Kidney tubule cell (primary cell): Measurements from ENCODE around the gene SFT2D3.

ENCODE experiments used
- DNase-seq: peaks from one replicate; pipeline ENCODE4 v3.0.0-alpha.2; 2018; ENCODE audit warnings: low spot score

The SFT2D3 gene

DNA sequence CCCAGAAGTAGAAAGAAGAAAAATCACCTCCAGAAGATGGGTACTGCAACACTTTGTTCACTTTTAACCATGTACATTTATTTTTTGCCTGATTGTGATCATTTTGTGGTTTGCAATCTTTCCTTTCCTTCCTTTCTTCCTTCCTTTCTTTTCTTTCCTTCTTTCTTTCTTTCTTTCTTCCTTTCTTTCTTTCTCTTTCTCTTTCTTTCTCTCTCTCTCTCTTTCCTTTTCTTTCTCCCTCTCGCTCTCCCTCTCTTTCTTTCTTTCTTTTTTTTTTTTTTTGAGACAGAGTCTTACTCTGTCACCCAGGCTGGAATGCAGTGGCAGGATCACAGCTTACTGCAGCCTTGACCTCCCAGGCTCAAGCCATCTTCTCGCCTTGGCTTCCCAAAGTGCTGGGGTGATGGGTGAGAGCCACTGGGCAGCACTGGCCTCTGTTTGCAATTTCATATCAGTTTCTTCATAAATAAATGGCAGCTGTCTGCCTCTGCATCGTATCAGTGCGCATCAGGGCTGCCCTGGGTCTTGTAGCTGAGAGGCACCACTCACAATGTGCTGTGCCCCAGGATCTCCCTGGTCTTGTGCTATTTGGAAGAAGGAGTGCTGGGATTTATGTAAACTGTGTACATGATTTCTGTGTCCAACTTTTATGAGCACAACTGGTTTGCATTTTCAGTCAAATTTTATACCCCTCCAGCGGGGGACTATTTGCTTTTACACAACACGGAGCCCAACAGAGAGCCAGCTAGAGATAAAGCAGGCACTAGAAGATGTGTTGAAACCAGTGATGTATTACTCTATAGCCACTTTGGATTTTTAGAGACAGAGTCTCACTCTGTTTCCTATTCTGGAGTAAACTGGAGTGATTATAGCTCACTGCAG is 19.1 kb upstream of the SFT2D3 start:
- DNase-seq, result no peak

DNA sequence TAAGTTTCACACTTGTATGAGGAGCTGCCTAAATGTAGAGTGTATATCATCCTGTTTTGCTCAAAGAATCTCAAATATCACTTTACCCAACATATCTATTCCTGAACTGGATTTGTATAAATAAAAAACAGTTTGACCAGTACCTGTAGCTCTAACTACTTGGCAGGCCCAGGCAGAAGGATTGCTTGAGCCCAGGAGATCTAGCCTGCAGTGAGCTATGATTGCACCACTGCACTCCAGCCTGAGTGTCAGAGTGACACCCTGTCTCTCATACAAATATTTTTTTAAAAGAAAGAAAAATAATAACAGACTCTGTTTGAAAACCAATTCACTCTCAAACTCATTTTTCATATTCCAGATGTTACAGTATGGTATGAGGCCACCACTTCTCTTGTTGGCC is 18.2 kb upstream of the SFT2D3 start:
- DNase-seq, result no peak

DNA sequence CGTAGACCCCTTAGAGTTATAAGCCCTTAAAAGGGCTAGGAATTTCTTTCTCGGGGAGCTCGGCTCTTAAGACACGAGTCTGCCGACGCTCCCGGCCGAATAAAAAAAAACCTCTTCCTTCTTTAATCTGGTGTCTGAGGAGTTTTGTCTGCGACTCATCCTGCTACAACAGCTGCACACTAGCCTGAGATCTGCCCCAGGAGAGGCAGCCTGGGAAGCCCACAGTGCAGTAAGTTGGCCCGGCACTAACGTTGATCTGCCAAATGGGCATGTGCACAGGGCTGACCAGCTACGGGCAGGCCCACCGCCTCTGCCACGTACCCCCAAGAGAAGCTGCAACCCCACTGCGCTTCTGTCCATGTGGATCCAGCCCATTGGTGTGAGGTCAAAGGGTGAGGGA is 17.5 kb upstream of the SFT2D3 start:
- DNase-seq, result no peak

DNA sequence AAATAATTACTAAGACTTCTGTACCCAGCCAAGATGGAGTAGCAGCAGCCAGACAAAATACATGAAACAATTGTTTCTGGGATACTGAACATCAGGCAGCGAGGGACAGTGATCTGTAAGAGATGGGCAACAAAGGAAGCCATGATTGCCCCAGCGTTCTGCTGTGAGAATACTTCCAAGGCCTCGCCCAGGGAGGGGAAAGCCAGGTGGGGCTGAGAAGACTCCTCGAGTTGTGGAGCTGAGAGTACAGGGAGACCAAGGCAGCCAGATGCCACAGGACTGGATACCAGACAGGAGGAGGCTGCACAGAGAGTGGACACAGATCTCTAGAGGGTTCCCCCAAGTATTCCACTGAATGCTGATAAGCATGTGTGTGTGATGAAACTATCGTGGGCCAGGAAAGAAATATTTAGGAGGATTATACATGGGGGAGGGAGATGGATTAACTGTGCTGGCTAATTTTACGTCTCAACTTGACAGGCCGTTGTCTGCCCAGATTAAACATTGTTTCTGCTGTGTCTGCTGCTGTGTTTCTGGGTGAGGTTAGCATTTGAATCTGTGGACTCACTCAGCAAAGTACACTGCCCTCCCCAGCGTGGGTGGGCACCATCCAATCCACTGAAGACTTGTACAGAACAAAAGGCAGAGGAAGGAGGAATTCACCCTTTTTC is 15.8 kb upstream of the SFT2D3 start:
- DNase-seq, result no peak

DNA sequence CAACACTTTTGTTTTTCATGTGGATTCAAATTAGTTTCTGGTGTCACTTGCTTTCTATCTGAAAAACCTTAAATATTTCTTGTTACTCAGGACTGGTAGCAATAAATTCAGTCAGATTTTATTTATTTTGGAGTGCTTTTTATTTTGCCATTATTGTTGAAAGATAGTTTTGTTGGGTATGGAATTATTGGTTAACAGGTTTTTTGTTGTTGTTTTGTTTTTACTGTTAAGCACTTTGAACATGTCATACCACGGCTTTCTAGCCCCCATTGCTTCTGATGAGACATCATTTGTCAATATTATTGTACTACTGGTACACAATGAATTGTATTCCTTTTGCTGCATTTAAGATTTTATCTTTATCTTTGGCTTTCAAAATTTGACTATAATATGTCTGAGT is 12.9 kb upstream of the SFT2D3 start:
- DNase-seq, result no peak

DNA sequence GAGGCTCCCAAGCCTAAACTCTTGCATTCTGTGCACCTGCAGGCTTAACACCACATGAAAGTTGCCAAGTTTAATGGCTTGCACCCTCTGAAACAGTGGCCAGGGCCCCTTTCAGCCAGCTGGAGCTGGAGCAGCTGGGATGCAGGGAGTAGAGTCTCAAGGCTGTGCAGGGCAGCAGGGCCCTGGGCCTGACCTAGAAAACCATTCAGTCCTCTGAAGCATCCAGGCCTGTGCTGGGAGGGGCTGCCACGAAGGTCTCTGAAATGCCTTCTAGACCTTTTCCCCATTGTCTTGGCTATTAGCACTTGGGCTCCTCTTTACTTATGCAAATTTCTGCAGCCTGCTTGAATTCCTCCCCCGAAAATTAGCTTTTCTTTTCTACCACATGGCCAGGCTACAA is 10.6 kb upstream of the SFT2D3 start:
- DNase-seq, result no peak

DNA sequence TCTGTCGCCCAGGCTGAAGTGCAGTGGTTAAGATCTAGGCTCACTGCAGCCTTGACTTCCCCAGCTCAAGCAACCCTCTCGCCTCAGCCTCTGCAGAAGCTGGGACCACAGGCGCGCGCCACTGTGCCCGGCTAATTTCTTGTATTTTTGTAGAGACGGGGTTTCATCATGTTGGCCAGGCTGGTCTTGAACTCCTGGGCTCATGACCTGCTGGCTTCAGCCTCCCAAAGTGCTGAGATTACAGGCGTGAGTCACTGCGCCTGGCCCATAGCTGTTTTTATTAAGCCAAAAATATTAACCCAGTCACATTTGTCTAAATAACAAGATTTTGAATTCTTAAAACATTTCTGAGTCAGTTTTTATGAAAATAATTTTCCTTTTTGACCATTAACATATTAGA is 6.3 kb upstream of the SFT2D3 start:
- no peak for DNase-seq

DNA sequence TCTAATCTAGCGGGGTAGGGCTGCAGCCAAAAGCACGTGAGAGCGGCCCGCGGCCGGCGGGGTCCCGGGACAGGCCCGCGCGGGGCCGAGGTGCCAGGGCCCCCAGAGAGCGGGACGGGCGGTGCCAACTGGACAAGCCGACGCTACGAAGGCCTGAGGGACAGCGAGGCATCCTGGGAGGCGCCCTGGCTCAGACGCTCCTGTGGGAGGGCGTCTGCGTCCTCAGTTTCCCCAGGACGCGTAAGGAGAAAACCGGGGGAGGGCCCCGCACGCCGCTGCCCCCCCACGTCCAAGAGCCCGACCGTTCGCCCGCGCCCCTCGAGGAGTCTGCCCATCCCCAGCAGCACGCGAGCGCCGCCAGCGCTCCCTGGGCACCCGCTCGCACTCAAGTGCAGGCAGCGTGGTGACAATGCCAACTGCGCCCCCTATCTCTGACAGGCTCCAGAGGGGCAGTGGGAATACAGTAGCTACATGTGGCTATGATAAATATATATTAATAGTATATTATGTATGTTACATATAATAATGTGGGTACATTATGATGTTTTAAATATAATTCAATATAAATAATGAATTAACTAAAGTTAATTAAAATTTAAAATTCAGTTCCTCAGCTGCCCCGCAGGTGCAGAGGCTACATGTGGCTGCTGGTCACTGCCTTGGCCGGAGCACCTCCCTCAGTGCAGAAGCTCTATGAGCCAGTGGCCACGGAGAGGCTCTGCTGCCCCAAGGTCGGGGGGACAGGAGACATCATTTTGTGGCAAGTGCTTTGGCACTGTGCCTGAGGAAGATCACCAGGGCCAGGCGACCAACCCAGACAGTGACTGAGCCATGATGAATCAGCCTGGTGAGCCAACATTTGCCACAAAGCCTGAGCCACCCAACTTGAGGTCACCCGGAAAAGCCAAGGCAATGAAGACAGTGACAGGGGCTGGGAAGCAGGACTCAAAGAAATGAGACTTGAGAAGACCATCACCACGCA is 5.5 kb upstream of the SFT2D3 start:
- DNase-seq, result peak; percentile 83

DNA sequence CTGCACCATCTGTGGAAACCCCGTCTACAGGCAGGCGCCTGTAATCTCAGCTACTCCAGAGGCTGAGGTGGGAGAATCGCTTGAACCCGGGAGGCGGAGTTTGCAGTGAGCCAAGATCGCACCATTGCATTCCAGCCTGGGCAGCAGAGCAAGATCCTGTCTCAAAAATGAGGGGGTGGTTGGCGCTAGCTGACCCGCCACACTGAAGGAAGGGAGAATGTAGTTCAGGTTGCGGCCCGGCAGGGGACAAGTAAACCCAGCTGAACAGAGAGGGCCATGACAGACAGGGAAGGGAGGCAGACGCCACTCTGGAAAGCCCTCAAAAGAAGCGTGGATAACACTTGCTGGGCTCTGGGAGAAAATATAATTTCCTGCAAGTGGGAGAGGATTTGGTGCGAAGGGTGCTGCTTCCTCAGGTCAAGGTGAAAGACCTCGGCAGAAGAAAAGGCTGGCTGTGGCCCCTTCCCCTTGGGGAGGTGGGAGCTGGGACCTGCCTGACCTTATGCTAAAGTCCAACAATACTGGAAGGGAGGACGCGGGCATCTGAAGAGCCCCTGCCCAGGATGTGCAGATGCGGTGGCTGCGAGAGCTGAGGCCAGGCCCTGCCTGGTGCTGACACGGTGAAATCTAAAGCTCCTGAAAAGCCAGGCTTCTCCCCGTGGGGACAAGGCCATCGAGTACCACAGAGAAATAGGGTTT is 3.7 kb upstream of the SFT2D3 start:
- no peak for DNase-seq

DNA sequence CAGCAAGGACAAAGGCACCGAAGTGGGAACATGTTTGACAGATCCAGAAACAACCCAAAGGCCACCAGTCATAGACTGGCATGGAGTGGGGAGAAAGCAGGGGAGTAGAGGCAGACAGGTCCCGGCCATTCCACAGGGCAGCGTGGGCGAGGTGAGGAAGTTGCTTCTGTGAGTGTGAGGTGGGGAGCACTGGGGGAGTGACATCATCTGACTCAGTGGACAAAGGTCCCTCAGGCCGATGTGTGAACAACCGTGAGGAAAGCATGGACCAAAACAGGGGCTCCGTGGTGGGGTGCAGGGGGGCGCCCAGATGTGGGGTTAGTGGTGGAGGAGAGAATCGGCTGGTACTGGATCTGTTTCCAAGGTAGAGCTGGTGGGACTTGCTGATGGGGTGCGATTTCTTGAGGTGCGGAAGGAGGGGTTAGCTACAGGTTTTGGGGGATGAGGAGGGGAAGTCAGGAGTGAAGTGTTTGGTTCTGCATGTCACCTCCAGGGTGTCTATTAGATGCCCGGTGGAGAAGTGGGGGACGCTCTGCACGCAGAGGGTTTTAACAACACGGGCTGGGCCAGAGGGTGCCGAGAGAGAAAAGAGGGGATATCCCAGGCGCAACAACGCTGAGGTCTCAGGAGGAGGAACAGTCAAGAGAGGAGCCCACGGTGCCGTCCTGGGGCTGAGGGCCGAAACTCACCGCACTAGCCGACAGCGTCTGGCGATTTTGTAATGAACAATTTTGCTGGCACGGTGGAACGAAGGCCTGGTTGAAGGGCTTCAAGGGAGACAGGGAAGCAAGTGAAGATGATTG is 2.5 kb upstream of the SFT2D3 start:
- DNase-seq, result no peak

DNA sequence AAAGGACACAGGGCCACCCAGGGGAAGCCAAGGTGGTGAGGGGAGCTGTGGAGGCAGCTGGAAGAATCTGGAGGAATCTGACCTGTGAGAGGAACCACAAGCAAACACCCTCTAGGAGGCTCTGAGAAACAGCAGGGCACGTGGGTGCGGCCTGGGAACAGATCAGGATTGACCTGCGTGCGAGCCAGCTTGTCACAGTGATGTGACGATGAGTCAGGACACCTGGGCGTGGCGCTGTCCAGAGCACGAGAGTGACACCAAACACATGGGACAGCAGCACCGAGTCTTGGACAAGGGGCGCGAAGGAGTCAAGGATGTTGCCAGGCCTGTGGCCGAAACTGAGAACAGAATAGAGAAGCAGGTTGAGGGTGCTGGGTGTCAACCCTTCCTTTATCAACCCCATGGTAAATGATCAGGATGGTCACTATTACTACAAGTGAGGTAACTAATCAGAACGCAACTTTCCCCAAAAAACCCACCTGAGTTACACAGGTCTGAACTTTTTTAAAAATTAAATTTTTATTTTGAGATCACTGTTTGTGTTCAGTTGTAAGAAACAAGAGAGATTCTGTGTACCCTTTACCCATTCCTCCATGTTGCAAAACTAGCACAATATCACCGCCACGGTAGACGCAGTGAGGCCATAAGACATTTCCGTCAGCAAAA is 637 bp upstream of the SFT2D3 start:
- peak; percentile 74 for DNase-seq

DNA sequence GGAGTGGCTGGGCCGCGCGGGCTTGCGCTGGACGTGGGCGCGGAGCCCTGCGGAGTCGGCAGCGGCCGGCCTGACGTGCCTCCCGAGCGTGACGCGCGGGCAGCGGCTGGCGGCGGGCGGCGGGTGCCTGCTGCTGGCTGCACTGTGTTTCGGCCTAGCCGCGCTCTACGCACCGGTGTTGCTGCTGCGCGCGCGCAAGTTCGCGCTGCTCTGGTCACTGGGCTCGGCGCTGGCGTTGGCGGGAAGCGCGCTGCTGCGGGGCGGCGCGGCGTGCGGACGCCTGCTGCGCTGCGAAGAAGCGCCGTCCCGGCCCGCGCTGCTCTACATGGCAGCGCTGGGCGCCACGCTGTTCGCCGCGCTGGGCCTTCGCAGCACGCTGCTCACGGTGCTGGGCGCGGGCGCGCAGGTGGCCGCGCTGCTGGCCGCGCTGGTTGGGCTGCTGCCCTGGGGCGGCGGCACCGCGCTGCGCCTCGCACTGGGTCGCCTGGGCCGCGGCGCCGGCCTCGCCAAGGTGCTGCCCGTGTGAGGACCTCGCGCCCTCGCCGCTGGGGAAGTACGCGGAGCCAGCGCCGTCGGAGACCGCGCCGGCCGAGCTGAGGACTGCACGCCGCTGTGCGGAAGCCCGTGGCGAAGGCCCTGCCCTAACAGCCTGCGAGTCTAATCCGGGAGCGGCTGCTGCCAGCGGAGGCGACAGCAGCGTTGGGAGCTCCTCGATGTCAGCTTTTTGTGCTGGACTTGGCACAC is 526 bp downstream of the SFT2D3 start:
- peak; percentile 82 for DNase-seq

DNA sequence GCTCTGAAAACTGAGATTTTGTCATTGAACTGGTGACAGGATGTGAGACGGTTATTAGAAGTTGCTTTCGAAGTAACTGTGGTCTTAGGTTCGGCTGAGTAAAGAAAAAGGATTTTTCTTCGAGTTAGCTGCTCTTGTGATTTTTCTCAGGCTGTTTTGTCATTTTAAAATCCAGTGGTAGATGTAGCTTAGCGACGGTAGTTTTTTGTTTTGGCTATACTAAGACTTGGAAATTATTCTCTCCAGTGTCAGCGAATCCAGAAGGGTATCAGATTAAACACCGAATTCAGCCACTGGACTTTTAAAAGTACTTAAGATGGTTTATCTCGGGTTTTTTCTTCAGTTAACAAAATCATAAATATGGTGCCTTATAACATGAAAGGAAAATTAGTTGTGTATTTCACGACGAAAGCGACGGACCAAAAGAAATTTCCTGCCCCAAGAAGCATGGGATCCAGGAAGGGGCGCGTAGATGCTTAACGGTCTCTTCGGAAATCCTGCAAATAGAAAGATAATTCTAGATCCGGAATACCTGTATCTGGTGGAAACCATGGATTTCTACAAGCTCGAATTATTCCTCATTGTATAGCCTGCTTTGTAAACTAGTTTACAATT is 1.2 kb downstream of the SFT2D3 start:
- no peak for DNase-seq

DNA sequence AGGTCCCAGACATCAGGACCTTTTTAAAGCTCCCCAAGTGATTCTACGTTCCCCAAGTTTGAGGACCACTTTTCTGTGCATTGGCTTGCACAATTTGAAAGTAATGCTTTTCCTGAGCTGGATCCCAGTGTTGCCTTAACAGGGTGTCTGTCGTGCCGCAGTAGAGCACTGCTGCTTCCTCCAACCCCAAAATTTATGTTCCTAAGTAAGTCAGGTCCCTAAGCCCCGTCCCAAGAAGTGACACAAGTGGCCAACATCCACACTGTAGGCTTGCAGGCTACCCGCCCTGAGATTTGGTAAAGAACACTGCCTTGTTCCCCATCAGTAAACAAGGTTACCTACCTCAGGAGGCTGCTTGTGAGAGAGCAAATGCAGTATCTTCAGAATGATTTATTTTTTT is 2.0 kb downstream of the SFT2D3 start:
- no peak for DNase-seq

DNA sequence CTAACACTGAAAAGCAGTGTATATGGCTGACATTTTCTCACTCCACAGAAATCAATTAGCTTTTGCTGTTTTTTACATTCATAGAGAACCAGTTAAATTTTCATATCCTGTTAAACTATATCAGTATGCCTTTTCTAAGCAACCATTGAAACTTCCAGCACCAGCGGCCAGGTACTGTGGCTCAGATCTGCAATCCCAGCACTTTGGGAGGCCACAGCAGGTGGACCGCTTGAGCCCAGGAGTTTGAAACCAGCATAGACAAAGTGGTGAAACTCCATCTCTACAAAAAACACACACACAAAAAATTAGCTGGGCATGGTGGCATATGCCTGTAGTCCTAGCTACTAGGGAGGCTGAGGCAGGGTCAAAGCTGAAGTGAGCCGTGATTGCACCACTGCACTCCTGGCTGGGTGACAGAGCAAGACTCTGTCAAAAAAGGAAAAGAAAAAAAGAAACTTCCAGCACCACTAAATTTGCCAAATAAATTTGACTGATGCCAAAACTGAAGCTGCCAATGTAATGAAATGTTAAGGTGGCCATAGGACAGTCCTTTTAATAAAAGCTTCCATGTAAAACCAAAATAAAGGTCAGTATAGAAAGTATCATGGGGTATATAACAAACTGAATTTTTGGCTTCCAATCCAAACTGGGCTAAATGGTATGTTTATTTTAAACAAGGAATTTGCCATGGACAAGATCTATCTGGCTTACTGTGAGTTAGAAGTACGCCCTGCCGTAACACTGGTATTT is 3.5 kb downstream of the SFT2D3 start:
- no peak for DNase-seq

DNA sequence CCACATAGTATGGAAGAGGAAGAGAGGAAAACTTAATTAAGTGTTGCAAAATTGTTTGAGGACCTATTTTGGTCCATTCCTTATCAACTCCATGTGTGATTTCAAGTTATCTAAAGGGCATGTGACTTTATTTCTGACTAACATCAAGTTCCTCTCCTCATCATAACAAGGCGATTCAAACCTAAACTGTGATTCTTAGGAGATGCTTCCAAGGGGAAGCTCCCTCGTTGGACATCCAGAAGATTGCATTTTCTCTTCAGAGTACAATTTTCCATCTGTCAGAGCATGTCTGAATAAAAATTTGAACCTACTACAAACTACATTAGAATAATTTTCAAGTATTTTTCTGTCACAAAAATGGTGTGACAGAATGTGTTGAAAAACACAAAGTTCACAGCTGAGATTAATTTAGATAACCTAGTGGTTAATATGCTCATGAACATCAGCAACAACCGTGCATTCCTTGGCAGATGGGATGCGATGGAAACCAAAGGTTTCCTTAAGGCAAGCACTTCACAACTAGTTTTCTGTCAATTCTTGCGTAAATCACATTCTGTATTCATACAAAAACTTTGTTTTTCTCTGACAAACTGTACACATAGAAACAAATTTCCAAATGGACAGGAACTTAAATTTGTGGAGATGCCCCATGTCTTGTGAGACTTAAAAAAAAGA is 4.2 kb downstream of the SFT2D3 start:
- no peak for DNase-seq

DNA sequence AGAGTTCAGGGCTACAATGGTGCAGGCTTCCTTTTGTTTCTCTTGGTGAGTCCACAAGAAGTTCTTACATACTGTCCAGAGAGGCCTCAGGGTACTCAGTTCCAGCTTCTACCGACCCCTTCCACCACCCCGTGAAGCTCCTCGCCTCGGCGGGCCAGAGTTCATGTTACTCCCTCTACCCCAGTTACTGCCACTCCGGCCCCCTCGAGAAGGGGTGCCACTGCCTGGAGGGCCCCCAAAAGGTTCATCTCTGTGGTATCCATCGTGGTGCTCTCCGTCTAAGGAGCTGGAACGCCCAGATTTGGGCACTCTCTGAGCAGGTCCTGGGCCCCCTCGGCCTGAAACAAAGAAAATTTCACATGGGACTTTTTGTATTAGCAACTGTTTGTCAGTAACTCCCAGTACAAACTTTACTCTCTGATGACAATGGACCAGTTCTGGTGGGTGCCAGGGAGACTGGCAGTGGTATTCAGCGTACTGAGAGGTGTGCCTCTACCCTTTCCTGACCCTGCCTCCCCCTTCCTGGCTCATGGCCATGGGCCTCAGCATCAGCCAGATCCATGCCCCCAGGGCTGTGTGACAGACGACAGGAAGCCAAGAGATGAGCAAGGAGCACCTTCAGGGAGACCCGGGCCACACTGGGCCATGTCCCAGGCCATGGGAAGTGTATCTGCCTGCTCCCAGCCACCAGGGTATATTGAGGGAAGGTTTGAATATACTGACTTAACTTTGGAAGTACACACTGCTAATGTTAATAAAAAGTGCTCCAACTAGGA is 5.1 kb downstream of the SFT2D3 start:
- no peak for DNase-seq
